Nephron progenitor cell (in vitro differentiated cells): ENCODE measurements around the gene ALOX5AP.

Experiments
- DNase-seq: peaks from one replicate; pipeline ENCODE4 v3.0.0; 2021
- H3K27ac Mint-ChIP-seq: 2 replicates; pipeline ENCODE4 v1.8.0; 2021; ENCODE audit warnings: mild to moderate bottlenecking, moderate library complexity, mixed read lengths
- H3K27me3 Mint-ChIP-seq: 2 replicates; pipeline ENCODE4 v1.8.0; 2021; ENCODE audit warnings: mild to moderate bottlenecking, low read depth, mixed read lengths; ENCODE audit not compliant: poor library complexity
- H3K36me3 Mint-ChIP-seq: 2 replicates; pipeline ENCODE4 v1.8.0; 2021; ENCODE audit warnings: low read depth, mixed read lengths
- H3K4me1 Mint-ChIP-seq: 2 replicates; pipeline ENCODE4 v1.8.0; 2021; ENCODE audit warnings: mixed read lengths
- H3K4me3 Mint-ChIP-seq: 2 replicates; pipeline ENCODE4 v1.8.0; 2021; ENCODE audit warnings: mild to moderate bottlenecking, moderate library complexity, mixed read lengths
- H3K9me3 Mint-ChIP-seq: 2 replicates; pipeline ENCODE4 v1.8.0; 2021; ENCODE audit warnings: mild to moderate bottlenecking, moderate library complexity, mixed read lengths
- CTCF ChIP-seq: fragments of 200-600 bp; sonication (generic); IDR thresholded peaks from 2 replicates; pipeline ENCODE4 v1.5.0; 2021; ENCODE audit warnings: antibody characterized with exemption

The ALOX5AP gene

GRCh38 chr13:30763786-30764413, 28.6 kb downstream of the ALOX5AP start:
- no peak overlapping the region for H3K4me3 Mint-ChIP-seq
- no peaks in the 10 kb centered on the region for H3K36me3 Mint-ChIP-seq
- no peaks in the 10 kb centered on the region for H3K9me3 Mint-ChIP-seq
- H3K27me3 Mint-ChIP-seq = peaks cover 11% of the 10 kb centered on the region
- DNase-seq = no peak
- no peak for TF ChIP-seq CTCF
- no peak overlapping the region for H3K27ac Mint-ChIP-seq
- H3K4me1 Mint-ChIP-seq = peaks cover 28% of the 10 kb centered on the region

- H3K27ac Mint-ChIP-seq = peak overlapping the region; percentile 5
- peaks cover 6% of the 10 kb centered on the region for H3K27me3 Mint-ChIP-seq
- H3K36me3 Mint-ChIP-seq = no peaks in the 10 kb centered on the region
- H3K9me3 Mint-ChIP-seq = peaks cover 6% of the 10 kb centered on the region
- DNase-seq = no peak
- H3K4me3 Mint-ChIP-seq = no peak overlapping the region
- TF ChIP-seq CTCF = no peak
- peaks cover 39% of the 10 kb centered on the region for H3K4me1 Mint-ChIP-seq
These were observed 30.9 kb downstream of the ALOX5AP start for GRCh38 chr13:30766231-30766630.

DNA sequence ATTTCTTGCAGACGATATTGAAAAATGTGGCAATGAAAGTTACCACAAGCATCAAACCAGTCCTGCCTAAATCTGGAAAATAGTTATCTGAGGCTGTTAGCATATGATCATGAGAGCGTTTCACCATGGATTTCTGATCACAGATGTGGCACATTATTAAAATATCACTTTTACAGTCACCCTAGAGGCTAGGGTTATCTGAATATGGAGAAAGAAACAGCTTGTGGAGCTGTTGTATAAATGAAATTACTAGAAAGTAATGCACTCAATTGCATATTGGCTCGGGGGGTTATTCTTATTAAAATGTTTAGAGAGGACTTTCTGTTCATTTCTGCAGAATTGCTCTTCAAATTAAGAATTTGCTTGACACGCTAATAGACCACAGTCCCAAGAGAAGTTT, 35.6 kb downstream of the ALOX5AP start:
- Mint-ChIP-seq H3K27me3 (peaks cover 5% of the 10 kb centered on the region), H3K27ac (no peak overlapping the region), H3K36me3 (no peaks in the 10 kb centered on the region), H3K4me3 (no peak overlapping the region), H3K9me3 (peaks cover 7% of the 10 kb centered on the region), H3K4me1 (peaks cover 38% of the 10 kb centered on the region)
- no peak for TF ChIP-seq CTCF
- DNase-seq = no peak

- Mint-ChIP-seq H3K4me1 (peaks cover 26% of the 10 kb centered on the region), H3K27me3 (peaks cover 5% of the 10 kb centered on the region), H3K27ac (no peak overlapping the region), H3K36me3 (no peaks in the 10 kb centered on the region), H3K4me3 (no peak overlapping the region), H3K9me3 (peaks cover 7% of the 10 kb centered on the region)
- no peak for TF ChIP-seq CTCF
- DNase-seq = no peak
These were observed 38.2 kb downstream of the ALOX5AP start for GRCh38 chr13:30773561-30773960.

DNA sequence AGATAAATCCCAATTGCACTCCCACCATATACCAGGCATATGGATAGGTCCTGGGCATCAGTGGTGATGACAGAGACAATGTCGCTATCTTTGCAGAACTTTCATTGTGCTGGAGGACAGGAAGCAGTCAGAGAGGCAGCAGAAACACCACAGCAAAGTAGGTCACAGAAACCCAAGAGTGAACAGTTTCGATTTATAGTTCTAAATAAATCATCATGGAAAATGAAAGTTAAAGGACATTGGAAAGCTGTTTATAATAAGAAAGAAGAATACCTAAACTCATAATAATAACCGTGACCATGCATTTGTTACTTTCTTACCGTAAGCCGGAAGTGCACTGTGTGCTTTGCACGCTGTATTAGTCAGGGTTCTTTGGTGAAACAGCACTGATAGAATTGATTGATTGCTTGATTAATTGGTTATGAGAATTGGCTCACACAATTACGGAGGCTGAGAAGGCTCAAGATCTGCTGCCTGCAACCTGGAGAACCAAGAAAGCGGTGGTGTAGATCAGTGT, 38.9 kb downstream of the ALOX5AP start:
- H3K9me3 Mint-ChIP-seq = peaks cover 7% of the 10 kb centered on the region
- peaks cover 26% of the 10 kb centered on the region for H3K4me1 Mint-ChIP-seq
- H3K4me3 Mint-ChIP-seq = no peak overlapping the region
- H3K27ac Mint-ChIP-seq = no peak overlapping the region
- no peaks in the 10 kb centered on the region for H3K36me3 Mint-ChIP-seq
- TF ChIP-seq CTCF = no peak
- DNase-seq = no peak
- peaks cover 5% of the 10 kb centered on the region for H3K27me3 Mint-ChIP-seq

DNA sequence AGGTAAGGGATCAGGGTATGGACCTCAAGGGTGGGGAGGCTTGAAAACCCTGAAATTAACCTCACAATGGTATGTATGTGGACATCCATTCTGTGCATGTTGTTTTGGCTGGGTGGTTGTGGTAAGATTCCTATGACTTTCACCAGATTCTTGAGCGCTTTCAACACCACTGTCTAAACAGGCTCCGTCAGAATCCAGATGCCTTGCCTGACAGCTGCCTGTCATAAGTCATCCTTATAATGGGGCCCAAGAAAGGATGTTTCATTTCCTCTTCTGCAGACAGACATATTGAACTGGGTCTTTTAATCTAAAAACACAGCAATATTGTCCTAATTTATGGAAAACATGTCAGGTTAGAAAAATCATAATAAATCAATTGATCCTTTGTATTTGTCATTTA, 41.3 kb downstream of the ALOX5AP start:
- DNase-seq = no peak
- H3K4me3 Mint-ChIP-seq = no peak overlapping the region
- H3K27ac Mint-ChIP-seq = no peak overlapping the region
- no peak for TF ChIP-seq CTCF
- peaks cover 5% of the 10 kb centered on the region for H3K27me3 Mint-ChIP-seq
- peaks cover 8% of the 10 kb centered on the region for H3K9me3 Mint-ChIP-seq
- H3K4me1 Mint-ChIP-seq = peaks cover 28% of the 10 kb centered on the region
- peaks cover 6% of the 10 kb centered on the region for H3K36me3 Mint-ChIP-seq
